ENCODE measurements around the gene SORCS1.
"Not testable (repeated sequence)": the region's sequence is repeated elsewhere in the genome, so short reads cannot be mapped to it uniquely, and the experiment has no call there.

- not testable (repeated sequence) for TF ChIP-seq POLR2A, CTCF (IDR thresholded peaks at IDR 0.05)
These were observed 140.5 kb downstream of the SORCS1 start for GRCh38 chr10:107024033-107024432.

Measured in right lobe of liver (tissue), 4 donors.